ENCODE measurements around the gene UQCRC1.

Gene UQCRC1

DNA sequence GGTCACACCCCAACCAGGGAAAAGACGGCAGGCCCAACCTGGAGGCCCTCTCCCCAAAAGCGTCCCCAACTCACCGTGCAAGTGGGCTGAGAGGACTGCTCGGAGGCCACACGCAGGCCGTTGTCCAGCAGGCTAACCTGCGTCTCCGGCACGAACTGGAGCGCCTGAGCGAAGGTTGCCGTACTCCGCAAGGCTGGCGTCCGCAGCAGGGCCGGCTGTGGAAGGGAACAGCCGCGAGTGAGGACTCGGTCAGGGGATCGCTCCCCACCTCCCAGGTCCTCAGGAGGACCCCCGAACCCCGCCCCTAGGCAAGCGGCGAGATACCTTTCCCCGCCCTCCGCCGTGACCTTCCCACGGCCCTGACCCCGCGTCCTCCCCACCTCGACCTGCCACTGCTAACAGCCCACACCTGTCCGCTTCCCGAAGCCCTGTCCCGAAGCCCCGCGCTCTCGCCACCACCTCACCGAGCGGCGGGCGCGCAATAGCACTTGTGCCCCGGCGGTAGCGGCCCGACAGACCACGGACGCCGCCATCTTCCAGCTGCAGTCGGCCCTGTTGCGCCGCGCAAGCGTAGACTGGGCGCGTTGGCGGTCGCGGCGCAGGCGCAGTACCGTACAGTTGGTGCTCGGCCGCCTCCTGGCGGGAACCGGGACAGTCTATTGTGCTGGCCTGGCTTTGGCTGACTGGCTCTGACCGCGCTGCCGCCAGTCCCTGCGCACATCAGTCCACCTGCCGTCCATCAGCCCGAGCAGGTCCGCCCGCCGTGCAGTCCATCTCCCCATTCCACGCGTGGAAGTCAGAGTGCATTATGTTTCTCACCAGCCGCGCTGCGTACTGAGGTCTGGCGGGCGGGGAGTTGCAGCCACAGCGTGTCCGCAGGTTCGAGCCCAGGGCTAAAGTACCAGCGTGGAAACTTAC lies at the start of gene UQCRC1:
Gene UQCRC1 (minus strand): TSS at position 559 of the 918 bp plus-strand sequence. CDS start 26 bp downstream, at position 533.
- Histone ChIP-seq H3K4me1 (ENCODE audit: control insufficient read depth, low read length) (peaks cover 14% of the 10 kb centered on the region), H3K9me3 (ENCODE audit: control insufficient read depth, insufficient read depth, low read length) (no peaks in the 10 kb centered on the region), H3K79me2 (ENCODE audit: control insufficient read depth, low read length) (peaks cover 25% of the 10 kb centered on the region), H3K4me2 (ENCODE audit: low read length) (peak within 1 kb of the TSS; percentile 71), H3F3A (ENCODE audit: control insufficient read depth, insufficient read depth) (peaks cover 2% of the 10 kb centered on the region; the same call in 1 of the 2 replicates), H3K9me2 (replicated peaks; ENCODE audit: control insufficient read depth, low read length) (no peaks in the 10 kb centered on the region), H3K27ac (ENCODE audit: low read depth, low read length) (peak within 1 kb of the TSS; percentile 50), H3K27me3 (ENCODE audit: control insufficient read depth, low read length) (no peaks in the 10 kb centered on the region), H3K36me3 (ENCODE audit: control insufficient read depth, low read length) (peaks cover 40% of the 10 kb centered on the region), H3K4me3 (ENCODE audit: low read length) (peak within 1 kb of the TSS; percentile 86), H4K20me1 (ENCODE audit: control insufficient read depth, insufficient read depth, low read depth, low read length) (no peaks in the 10 kb centered on the region)
- TF ChIP-seq, protein P1, sequence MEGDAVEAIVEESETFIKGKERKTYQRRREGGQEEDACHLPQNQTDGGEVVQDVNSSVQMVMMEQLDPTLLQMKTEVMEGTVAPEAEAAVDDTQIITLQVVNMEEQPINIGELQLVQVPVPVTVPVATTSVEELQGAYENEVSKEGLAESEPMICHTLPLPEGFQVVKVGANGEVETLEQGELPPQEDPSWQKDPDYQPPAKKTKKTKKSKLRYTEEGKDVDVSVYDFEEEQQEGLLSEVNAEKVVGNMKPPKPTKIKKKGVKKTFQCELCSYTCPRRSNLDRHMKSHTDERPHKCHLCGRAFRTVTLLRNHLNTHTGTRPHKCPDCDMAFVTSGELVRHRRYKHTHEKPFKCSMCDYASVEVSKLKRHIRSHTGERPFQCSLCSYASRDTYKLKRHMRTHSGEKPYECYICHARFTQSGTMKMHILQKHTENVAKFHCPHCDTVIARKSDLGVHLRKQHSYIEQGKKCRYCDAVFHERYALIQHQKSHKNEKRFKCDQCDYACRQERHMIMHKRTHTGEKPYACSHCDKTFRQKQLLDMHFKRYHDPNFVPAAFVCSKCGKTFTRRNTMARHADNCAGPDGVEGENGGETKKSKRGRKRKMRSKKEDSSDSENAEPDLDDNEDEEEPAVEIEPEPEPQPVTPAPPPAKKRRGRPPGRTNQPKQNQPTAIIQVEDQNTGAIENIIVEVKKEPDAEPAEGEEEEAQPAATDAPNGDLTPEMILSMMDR (IDR thresholded peaks at IDR 0.05; ENCODE audit: low read depth, low read length, poor library complexity, severe bottlenecking), result peak; percentile 72
- TF ChIP-seq EZH2phosphoT487 (IDR thresholded peaks at IDR 0.05; ENCODE audit: borderline replicate concordance, low read length), result no peak

DNA sequence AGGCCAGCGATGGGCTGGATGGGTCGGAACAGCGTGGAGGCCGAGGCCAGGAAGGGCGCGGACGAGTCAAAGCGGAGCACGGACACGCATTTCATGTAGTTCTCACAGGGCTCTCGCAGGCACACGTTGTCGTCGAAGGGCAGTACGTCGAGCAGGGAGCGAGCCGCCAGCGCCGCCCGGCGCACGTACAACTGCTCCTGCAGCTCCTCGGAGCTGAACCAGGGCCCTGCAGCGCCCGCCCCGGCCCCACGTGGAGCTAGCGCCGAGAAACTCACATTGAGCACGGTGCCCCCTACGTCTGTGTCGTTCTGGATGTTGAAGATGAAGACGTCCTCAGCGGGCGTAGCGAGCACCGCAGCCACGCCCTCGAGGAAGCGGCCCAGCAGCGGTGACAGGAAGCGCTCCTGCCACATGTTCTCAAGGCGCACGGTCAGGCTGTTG lies 47.4 kb upstream of the UQCRC1 start:
- H3K79me2 ChIP-seq (ENCODE audit: control insufficient read depth, low read length), result no peaks in the 10 kb centered on the region
- peak overlapping the region; percentile 75 for H3K4me2 ChIP-seq (ENCODE audit: low read length)
- no peaks in the 10 kb centered on the region for H3K27me3 ChIP-seq (ENCODE audit: control insufficient read depth, low read length)
- no peak for TF ChIP-seq EZH2phosphoT487 (IDR thresholded peaks at IDR 0.05; ENCODE audit: borderline replicate concordance, low read length)
- TF ChIP-seq, protein P1 (IDR thresholded peaks at IDR 0.05; ENCODE audit: low read depth, low read length, poor library complexity, severe bottlenecking), result no peak
- H3K9me2 ChIP-seq (replicated peaks; ENCODE audit: control insufficient read depth, low read length), result no peaks in the 10 kb centered on the region
- 0 out of 2 replicates have a peak, but pooled peaks cover 3% of the 10 kb centered on the region for H4K20me1 ChIP-seq (ENCODE audit: control insufficient read depth, insufficient read depth, low read depth, low read length)
- H3K4me3 ChIP-seq (ENCODE audit: low read length), result peak overlapping the region; percentile 82
- H3K36me3 ChIP-seq (ENCODE audit: control insufficient read depth, low read length), result no peaks in the 10 kb centered on the region
- peaks cover 38% of the 10 kb centered on the region for H3K4me1 ChIP-seq (ENCODE audit: control insufficient read depth, low read length)
- H3K27ac ChIP-seq (ENCODE audit: low read depth, low read length), result no peak overlapping the region
- no peaks in the 10 kb centered on the region for H3F3A ChIP-seq (ENCODE audit: control insufficient read depth, insufficient read depth)
- H3K9me3 ChIP-seq (ENCODE audit: control insufficient read depth, insufficient read depth, low read length), result no peaks in the 10 kb centered on the region

DNA sequence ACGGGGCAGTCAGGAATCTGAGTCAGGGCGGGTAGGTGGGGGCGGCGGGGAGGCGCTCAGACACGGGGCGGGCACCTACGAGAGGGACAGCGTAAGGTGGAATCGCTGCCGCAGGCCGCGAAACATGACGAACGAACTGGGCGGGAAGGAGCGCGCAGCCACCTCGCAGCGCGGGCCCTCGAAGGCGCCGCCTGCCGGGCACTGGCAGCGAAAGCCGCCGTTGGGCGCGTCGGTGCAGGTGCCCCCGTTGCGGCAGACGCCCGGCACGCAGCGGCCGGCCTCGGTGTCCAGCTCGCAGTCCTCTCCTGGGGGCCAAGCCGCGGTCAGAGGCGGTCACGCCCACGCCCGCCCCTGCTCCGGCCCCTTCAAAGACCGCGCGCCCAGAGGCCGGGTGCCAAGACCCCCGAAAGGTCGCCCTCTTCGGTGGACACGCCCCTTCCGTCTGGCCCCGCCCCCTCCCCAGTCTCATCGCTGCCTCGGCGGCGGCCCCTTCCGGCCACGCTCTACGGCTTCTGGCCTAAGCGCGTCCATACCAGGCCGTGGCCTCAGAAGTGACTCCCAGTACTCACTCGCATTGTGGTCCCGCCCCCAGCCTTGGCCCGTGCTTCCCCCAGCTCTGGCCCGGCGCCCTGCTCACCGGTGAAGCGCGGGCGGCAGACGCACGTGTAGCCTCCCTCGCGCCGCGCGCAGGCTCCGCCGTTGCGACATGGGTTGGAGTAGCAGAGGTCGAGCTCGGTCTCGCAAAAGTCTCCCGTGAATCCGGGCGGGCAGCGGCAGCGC lies 46.8 kb upstream of the UQCRC1 start:
- Histone ChIP-seq H3F3A (ENCODE audit: control insufficient read depth, insufficient read depth) (no peaks in the 10 kb centered on the region), H3K4me3 (ENCODE audit: low read length) (peak overlapping the region; percentile 82), H3K79me2 (ENCODE audit: control insufficient read depth, low read length) (no peaks in the 10 kb centered on the region), H3K27ac (ENCODE audit: low read depth, low read length) (peak overlapping the region; percentile 25), H3K9me2 (replicated peaks; ENCODE audit: control insufficient read depth, low read length) (no peaks in the 10 kb centered on the region), H4K20me1 (ENCODE audit: control insufficient read depth, insufficient read depth, low read depth, low read length) (0 out of 2 replicates have a peak, but pooled peaks cover 3% of the 10 kb centered on the region), H3K27me3 (ENCODE audit: control insufficient read depth, low read length) (no peaks in the 10 kb centered on the region), H3K4me1 (ENCODE audit: control insufficient read depth, low read length) (peaks cover 34% of the 10 kb centered on the region), H3K36me3 (ENCODE audit: control insufficient read depth, low read length) (no peaks in the 10 kb centered on the region), H3K4me2 (ENCODE audit: low read length) (peak overlapping the region; percentile 75), H3K9me3 (ENCODE audit: control insufficient read depth, insufficient read depth, low read length) (no peaks in the 10 kb centered on the region)
- TF ChIP-seq, protein P1 (IDR thresholded peaks at IDR 0.05; ENCODE audit: low read depth, low read length, poor library complexity, severe bottlenecking), result peak; percentile 69
- TF ChIP-seq EZH2phosphoT487 (IDR thresholded peaks at IDR 0.05; ENCODE audit: borderline replicate concordance, low read length), result no peak
